ENCODE measurements around the gene ETV3.

The ETV3 gene

GRCh38 chr1:157090196-157090647 is 48.0 kb downstream of the ETV3 start:
- Mint-ChIP-seq H3K4me3 (no peak overlapping the region), H3K36me3 (ENCODE audit: low read depth) (no peaks in the 10 kb centered on the region), H3K27ac (no peak overlapping the region), H3K27me3 (peaks cover 2% of the 10 kb centered on the region), H3K4me1 (no peaks in the 10 kb centered on the region), H3K9me3 (no peaks in the 10 kb centered on the region)
- DNase-seq (peak; percentile 90), ATAC-seq (peak; percentile 90)

- DNase-seq (no peak), ATAC-seq (no peak)
- H3K9me3 Mint-ChIP-seq: no peaks in the 10 kb centered on the region
- no peak overlapping the region for H3K27ac Mint-ChIP-seq
- no peaks in the 10 kb centered on the region for H3K36me3 Mint-ChIP-seq (ENCODE audit: low read depth)
- H3K27me3 Mint-ChIP-seq: peaks cover 2% of the 10 kb centered on the region
- no peaks in the 10 kb centered on the region for H3K4me1 Mint-ChIP-seq
- no peak overlapping the region for H3K4me3 Mint-ChIP-seq
These were observed 48.4 kb downstream of the ETV3 start for GRCh38 chr1:157089789-157090188.

- Mint-ChIP-seq H3K4me3 (no peak overlapping the region), H3K4me1 (no peaks in the 10 kb centered on the region), H3K27ac (no peak overlapping the region), H3K27me3 (peaks cover 6% of the 10 kb centered on the region), H3K9me3 (no peaks in the 10 kb centered on the region), H3K36me3 (ENCODE audit: low read depth) (no peaks in the 10 kb centered on the region)
- DNase-seq: no peak
- no peak for ATAC-seq
These were observed 49.6 kb downstream of the ETV3 start for GRCh38 chr1:157088607-157089006.

GRCh38 chr1:157087030-157087429 is 51.2 kb downstream of the ETV3 start:
- ATAC-seq (no peak), DNase-seq (no peak)
- Mint-ChIP-seq H3K36me3 (ENCODE audit: low read depth) (no peaks in the 10 kb centered on the region), H3K9me3 (no peaks in the 10 kb centered on the region), H3K27ac (no peak overlapping the region), H3K4me3 (no peak overlapping the region), H3K27me3 (peaks cover 6% of the 10 kb centered on the region), H3K4me1 (no peaks in the 10 kb centered on the region)

GRCh38 chr1:157086299-157086698 is 51.9 kb downstream of the ETV3 start:
- no peak overlapping the region for H3K4me3 Mint-ChIP-seq
- DNase-seq (no peak), ATAC-seq (no peak)
- H3K27ac Mint-ChIP-seq: no peak overlapping the region
- H3K36me3 Mint-ChIP-seq (ENCODE audit: low read depth): no peaks in the 10 kb centered on the region
- H3K4me1 Mint-ChIP-seq: no peaks in the 10 kb centered on the region
- peaks cover 6% of the 10 kb centered on the region for H3K27me3 Mint-ChIP-seq
- no peaks in the 10 kb centered on the region for H3K9me3 Mint-ChIP-seq

GRCh38 chr1:157085421-157085820 is 52.8 kb downstream of the ETV3 start:
- DNase-seq (no peak), ATAC-seq (no peak)
- Mint-ChIP-seq H3K36me3 (ENCODE audit: low read depth) (no peaks in the 10 kb centered on the region), H3K4me3 (no peak overlapping the region), H3K9me3 (no peaks in the 10 kb centered on the region), H3K4me1 (no peaks in the 10 kb centered on the region), H3K27ac (no peak overlapping the region), H3K27me3 (peaks cover 6% of the 10 kb centered on the region)

GRCh38 chr1:157084720-157085119 is 53.5 kb downstream of the ETV3 start:
- no peak overlapping the region for H3K27ac Mint-ChIP-seq
- no peaks in the 10 kb centered on the region for H3K9me3 Mint-ChIP-seq
- no peaks in the 10 kb centered on the region for H3K36me3 Mint-ChIP-seq (ENCODE audit: low read depth)
- no peak overlapping the region for H3K4me3 Mint-ChIP-seq
- H3K27me3 Mint-ChIP-seq: peaks cover 4% of the 10 kb centered on the region
- no peak for DNase-seq
- no peak for ATAC-seq
- no peaks in the 10 kb centered on the region for H3K4me1 Mint-ChIP-seq

- Mint-ChIP-seq H3K27me3 (peaks cover 19% of the 10 kb centered on the region), H3K4me3 (no peak overlapping the region), H3K27ac (no peak overlapping the region), H3K4me1 (no peaks in the 10 kb centered on the region), H3K36me3 (ENCODE audit: low read depth) (no peaks in the 10 kb centered on the region), H3K9me3 (no peaks in the 10 kb centered on the region)
- no peak for DNase-seq
- ATAC-seq: no peak
These were observed 56.5 kb downstream of the ETV3 start for GRCh38 chr1:157081707-157082106.

GRCh38 chr1:157080714-157081113 is 57.5 kb downstream of the ETV3 start:
- no peak overlapping the region for H3K27ac Mint-ChIP-seq

GRCh38 chr1:157077394-157077793 is 60.8 kb downstream of the ETV3 start:
- Mint-ChIP-seq H3K27ac (no peak overlapping the region), H3K36me3 (ENCODE audit: low read depth) (no peaks in the 10 kb centered on the region), H3K4me1 (no peaks in the 10 kb centered on the region), H3K9me3 (no peaks in the 10 kb centered on the region), H3K4me3 (no peak overlapping the region), H3K27me3 (peaks cover 37% of the 10 kb centered on the region)
- no peak for DNase-seq
- no peak for ATAC-seq

More at GRCh38 chr1:157080714-157081113, 57.5 kb downstream of the ETV3 start:
- DNase-seq (no peak), ATAC-seq (no peak)
- Mint-ChIP-seq H3K36me3 (ENCODE audit: low read depth) (no peaks in the 10 kb centered on the region), H3K27me3 (peaks cover 26% of the 10 kb centered on the region), H3K9me3 (no peaks in the 10 kb centered on the region), H3K4me1 (no peaks in the 10 kb centered on the region), H3K4me3 (no peak overlapping the region)

GRCh38 chr1:157073944-157074685 is 64.1 kb downstream of the ETV3 start:
- Mint-ChIP-seq H3K9me3 (no peaks in the 10 kb centered on the region), H3K4me3 (no peak overlapping the region), H3K27me3 (peaks cover 37% of the 10 kb centered on the region), H3K27ac (no peak overlapping the region), H3K4me1 (no peaks in the 10 kb centered on the region), H3K36me3 (ENCODE audit: low read depth) (no peaks in the 10 kb centered on the region)
- DNase-seq (peak; percentile 48), ATAC-seq (no peak)
